HG02970 (cell line): ENCODE data around the gene ASGR2.
"Not testable (repeated sequence)": the region's sequence is repeated elsewhere in the genome, so short reads cannot be mapped to it uniquely, and the experiment has no call there.

Source experiments
- ATAC-seq: cut with Tn5 transposase; IDR thresholded peaks from one replicate; pipeline ENCODE4 v1.9.1; 2021; ENCODE audit warnings: mild to moderate bottlenecking, moderate library complexity, moderate number of reproducible peaks; ENCODE audit not compliant: unreplicated experiment, low FRiP score

ASGR2 gene

DNA sequence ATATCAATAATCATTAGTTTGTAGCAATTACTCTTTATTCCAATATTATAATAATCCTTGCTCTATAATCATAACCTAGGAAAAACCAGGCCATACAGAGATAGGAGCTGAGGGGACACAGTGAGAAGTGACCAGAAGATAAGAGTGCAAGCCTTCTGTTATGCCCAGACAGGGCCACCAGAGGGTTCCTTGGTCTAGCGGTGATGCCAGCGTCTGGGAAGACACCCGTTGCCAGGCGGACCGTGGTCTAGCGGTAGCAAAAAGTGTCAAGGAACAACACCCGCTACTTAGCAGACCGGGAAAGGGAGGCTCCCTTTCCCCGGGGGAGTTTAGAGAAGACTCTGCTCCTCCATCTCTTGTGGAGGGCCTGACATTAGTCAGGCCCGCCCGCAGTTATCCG, 11.8 kb upstream of the ASGR2 start:
- ATAC-seq: not testable (repeated sequence)

DNA sequence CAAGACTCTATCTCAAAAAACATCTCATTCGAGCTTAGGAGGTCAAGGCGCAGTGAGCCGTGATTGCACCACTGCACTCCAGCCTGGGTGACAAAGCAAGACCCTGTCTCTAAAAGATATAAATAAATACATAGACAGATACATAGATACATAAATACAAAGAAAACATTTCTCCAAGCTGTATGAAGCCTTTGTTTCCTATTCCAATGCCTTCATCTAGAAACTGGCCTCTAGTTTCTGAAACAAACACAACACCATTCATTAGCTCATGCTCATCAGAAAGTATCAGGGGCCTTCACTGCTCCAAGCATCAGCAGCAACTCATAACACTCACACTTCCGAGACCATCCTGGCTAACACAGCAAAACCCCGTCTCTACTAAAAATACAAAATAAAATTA, 10.3 kb upstream of the ASGR2 start:
- ATAC-seq: no peak

DNA sequence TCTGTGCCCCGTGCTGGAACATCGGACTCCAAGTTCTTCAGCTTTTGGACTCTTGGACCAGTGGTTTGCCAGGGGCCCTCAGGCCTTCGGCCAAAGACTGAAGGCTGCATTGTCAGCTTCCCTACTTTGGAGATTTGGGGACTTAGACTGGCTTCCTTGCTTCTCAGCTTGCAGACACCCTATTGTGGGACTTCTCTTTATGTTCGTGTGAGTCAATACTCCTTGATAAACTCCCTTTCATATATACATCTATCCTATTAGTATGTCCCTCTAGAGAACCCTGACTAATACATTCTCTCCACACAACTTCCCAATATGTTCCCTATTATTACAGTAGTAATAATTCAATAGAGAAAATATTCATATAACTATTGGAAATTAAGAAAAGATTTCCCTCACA, 9.2 kb upstream of the ASGR2 start:
- no peak for ATAC-seq

DNA sequence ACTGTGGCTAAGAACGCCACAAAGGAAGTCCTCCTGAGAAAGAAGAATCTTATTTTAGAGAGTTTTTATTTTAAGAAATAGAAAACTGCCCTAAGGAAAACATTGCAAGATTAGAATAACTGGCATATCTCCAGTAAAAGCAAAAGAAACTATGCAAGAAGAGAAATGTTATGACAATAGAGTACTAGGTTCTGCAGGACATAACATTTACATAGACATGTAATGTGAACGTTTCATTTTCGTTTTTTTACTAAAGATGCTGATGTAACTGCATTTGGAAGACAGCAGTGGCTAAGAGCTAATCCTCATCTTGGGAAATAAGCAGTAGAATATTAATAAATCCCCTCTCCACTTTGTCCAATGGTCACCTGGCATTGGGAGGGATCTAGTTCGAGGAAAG, 7.8 kb upstream of the ASGR2 start:
- ATAC-seq: no peak

DNA sequence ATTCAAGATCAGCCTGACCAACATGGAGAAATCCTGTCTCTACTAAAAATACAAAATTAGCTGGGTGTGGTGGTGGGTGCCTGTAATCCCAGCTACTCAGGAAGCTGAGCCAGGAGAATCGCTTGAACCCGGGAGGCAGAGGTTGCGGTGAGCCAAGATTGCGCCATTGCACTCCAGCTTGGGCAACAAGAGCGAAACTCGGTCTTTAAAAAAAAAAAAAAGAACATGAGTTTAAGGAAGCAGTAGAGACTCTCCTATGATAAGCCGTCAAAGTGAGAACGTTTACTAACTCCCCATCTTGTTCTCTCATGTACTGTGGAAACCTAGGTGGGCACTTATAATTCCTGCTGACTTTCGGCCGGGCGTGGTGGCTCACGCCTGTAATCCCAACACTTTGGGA, 6.0 kb upstream of the ASGR2 start:
- not testable (repeated sequence) for ATAC-seq

DNA sequence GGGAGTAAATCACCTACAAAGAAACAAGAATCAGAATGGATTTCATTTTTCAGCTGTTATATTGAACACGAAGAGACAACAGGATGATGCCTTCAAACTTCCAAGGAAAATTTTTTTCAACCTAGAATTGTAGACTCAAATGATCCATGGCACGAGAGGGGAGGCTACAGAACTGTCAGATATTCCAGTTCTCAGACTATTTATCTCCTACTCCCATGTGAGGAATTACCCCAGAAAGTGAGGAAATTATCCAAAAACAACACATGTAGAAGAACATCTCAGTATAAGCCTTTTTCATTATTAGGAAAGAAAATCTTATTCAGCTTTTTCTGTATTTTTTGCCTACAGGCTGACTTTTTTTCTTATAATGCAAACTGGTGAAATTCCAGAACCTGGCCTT, 5.5 kb upstream of the ASGR2 start:
- no peak for ATAC-seq

DNA sequence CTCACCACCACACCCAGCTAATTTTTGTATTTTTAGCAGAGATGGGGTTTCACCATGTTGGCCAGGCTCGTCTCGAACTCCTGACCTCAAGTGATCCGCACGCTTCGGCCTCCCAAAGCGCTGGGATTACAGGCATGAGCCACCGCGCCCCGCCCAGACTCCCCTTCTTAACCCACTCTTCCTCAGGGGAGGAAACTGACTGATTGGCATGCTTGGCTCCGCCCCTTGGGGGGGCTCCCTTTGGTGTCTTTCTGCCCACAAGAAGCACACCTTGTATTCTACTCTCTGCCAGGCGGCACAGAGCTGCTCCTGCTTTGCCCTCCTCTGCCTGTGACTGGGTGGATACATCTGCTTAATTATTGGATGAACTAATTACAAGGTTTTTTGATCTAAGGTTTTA, 4.7 kb upstream of the ASGR2 start:
- ATAC-seq: no peak

DNA sequence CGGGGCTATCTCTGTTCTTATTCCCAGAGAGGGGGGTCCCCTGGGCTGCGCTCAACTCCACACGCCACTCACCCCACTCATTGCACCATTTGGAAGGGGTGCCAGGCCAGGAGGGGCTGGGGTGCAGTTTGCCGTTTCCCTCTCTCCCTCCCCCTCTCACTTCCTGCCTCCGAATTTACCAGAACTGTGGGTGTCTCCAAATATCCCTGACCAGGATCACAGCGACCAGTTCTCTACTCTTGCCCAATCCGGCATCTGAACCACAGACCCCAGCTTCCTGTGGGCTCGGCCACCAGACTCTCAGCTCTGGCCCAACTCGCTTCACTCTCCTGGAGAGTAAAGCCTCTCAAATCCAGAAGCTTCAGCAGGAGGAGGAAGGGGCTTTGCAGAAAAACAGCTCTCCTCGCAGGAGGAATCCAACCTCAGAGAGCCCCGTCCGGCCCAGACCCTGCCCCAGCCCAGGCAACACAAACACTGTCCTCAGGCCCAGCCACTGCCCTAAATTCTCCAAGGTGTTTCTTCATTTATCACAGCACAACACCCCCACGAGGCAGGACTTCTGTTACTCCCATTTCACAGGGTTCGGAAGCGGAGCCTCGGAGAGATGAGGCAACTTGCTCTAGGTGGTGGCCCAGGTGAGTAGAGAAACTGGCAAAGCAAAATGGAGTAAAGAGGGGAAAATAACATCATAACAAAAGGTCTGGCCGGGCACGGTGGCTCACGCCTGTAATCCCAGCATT, 423 bp upstream of the ASGR2 start:
- no peak for ATAC-seq

DNA sequence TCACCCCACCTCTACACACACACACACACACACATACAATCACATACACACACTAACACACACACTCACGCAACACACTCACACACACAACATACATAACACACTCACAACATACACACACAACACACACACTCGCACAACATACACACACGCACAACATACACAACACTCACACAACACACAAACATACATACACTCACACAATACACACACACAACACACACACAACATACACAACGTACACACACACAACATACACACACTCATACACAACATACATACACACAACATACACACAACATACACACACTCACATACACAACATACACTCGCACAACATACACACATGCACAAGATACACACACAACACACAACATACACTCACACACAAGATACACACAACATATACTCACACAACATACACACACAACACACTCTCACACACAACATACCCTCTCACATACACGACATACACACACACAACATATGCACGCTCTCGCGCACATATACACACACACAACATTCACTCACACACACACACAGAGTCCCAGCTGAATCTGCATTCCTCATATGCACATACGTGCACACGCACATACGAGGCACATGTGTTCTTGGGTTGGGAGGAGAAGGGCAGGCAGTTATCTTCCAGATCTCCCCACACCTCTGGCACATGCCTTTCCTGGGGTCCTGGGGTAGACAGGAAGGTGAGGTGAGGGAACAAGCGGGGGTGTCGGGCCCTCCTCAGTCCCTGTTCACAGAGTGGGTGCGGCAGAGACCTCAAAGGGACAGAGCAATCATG, 1.1 kb downstream of the ASGR2 start:
- ATAC-seq: no peak

DNA sequence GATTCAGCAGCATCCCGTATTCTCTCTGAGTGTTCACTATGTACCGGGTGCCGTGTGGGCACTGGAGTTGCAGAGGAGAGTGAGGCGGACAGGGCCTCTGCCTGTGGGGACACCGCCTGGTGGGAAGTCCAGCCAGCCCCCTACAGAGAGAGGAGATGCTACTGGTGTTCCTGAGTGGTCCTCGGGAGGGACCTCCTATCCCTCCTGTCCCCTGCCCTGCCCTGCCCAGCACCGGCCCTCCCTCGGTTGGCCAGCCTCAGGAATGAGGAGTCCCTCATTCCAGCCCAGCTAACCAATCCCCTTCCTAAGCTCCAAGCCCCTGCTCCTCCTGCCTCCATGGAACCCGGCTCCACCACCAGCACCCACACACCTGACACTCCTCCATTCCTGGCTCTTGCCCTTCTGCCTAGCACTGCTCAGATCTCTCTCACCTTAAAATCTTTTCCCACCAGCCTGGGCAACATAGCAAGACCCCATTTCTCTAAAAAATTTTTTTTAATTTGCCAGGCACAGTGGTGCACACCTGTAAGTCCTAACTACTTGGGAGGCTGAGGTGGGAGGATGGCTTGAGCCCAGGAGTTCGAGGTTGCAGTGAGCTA, 2.0 kb downstream of the ASGR2 start:
- no peak for ATAC-seq

DNA sequence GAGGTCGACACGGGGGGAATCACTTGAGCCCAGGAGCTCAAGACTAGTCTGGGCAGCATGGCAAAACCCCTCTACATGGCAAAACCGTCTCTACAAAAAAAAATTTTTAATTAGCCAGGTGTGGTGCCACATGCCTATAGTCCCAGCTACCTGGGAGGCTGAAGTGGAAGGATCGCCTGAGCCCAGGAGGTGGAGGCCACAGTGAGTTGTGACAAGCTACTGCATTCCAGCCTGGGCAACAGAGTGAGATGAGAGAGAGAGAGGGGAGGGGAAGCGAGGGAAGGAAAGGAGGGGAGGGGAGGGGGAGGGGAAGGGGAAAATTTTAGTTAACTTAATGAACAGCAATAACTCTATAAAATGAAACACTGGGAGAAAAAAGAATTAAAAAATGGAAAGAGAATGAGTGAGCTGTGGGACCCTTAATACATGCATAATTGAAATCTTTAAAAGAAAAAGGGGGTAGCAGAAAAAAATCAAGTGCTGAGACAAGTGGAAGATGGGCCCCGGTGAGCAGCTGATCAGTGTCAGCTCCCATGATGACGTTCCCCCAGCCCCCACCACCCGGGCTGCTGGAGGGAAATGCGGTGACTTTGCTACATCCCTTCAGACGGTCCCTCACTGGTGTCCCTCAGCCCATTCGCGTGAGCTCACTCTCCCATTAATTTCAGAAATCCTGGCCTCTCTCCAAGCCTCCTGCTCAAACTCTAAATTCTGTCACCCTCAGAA, 2.7 kb downstream of the ASGR2 start:
- no peak for ATAC-seq

DNA sequence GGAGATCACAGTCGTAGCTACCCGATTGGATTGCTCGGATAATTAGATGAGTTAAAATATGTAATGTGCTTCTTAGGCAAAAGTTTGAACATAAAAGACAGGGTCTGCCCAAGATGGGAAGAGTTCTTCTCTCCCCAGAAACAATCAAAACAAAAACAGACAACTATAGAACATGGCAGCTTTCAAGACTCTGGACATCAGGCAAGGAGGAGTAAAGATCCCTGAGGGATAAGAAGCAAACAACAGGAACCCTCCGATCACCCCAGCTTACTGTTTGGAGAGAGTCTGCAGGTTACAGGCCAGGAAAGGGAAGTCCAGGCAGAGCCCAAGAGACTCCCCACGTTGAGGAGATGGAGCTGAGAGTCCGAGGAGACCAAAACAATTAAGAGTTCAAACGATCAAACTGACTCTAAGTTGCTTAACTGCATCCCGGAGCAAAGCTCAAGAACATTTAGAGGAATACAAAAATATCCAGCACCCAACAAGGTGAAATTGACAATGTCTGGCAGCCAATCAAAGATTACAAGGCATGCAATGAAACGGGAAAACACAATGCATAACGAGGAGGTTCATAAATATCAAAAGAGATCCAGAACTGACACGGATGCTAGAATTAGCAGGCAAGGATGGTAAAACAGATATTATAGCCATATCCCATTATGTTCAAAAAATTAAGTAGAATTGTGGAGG, 3.9 kb downstream of the ASGR2 start:
- no peak for ATAC-seq

DNA sequence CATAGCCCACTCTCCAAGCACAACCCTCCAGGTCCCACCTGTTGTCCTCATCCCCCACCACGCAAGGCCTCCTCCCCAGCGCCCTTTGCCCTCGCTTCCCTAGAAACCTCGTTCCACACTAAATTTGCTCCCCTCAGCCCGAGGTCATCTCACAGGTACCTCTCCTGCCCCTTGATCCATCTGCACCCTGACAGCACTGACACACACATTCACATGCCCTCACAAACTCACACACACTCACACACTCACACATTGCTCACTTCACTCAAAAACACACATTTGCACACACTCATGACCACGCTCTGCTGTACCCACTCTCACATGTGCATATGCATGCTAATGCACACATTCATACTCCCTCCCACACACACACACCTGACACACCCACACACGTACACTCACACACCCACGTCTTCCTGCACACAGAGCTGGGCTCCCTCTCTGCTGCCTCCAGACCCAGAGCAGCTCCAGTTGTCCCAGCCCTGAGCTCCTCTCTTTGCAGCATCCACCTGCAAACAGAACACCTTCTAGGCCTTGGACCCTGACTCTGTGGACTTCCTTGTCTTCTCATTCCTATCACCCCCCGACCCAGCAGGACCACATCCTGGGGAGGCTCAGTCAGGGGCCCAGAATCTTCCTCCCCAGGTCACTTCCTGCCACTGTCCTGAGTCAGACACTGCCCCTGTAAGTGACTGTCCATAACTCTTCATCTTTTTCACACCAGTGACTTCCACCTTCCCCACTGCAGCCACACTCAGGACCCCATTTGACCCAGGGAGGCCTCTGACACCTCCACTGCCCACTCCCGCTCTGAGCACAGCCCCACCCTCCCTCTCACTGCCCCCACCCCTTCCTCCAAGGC, 4.9 kb downstream of the ASGR2 start:
- ATAC-seq: no peak

DNA sequence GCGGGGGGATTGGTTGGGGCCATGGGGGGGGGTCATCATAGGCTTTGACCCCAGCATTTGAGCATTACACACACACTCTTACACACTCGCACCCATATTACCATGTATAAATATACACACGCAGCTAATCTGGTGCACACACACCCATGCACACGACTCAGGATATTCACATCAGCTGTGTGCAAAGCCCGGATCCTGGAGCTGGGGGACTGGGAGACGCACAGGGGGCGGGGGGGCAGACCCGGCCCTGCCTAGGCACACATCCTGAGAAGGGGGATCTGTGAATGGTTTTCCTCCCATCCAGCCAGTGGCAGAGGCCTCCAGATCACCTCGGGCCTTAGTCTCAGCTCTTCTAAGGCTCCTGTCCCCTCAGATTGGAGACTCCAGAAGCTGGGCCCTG, 5.6 kb downstream of the ASGR2 start:
- no peak for ATAC-seq

DNA sequence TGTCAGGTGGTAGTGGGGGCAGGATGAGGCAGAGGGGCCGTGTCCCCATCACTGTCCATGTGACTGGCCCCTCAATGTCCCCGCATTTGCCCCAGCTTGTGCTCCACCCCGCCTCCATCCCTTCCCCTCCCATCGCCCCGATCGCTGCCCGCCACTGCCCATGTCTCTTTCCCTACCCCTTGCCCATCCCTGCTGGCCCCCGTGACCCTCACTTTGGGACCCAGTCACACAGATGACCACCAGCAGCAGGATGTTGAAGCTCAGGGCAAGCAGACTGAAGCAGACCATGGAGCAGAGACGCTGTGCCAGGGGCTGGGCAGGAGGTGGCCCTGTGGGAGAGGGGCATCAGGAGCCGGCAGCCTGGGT, 6.1 kb downstream of the ASGR2 start:
- ATAC-seq: no peak

DNA sequence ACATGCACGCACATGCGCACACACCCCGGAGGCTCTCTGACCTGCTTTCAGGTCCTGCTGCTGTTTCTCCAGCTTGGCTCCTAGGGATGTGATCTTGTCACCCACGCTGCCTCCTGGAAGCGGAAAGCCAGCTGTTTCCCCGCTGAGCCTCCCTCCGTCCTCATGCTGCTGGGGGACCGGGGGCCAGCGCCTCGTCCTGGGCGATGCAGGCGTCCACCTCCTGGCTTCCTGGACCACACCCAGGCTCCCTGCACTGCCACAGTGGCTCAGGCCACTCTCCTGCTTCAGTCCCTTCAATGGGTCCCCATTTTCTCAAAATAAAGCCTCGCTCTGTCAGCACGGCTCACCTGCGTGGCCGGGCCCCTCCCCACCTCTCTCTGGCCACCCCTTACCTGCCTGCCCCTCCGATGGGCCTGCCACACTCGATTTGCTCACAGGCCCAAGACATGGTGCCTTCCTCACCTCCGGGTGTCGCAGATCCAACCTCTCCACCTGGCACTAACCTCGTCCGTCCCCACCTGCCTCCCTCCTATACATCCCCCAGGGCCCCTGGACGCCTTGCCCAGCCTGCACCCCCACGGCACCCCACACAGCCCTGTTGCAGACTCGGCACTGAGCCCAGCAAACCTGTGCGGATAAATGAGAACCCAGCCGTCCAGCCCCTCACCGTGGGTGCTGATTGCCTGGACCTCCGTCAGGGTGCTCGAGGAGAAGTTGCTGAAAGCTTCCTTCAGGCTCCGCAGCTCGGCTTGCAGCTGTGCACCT, 6.6 kb downstream of the ASGR2 start:
- ATAC-seq: no peak

DNA sequence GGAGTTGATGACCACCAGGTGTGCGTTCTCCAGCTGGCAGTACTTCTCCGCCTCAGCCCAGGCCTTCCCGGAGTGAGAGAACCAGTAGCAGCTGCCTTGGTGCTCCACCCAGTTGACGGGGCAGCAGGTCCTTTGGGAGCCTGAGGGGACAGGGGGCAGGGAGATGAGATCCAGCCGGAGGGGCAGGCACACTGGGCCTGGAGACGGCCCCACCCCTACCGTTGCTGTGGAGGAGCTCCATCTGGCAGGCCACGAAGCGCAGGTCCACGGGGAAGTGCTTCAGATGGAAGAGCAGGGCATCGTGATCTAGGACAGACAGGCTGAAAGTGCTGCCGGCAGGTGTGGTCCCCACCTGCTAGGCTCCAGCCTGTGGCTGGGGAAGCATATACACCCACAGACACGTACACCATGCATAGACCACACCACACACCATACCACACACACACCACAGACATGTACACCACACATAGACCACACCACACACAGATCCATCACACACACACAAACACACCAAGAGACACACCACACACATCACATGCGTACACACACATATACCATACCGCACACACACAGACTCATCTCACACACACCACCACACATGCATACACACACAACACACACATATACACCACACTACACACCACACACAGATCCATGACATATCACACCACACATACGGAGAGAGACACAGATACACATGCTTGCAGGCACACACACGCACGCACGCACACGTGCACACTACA, 7.4 kb downstream of the ASGR2 start:
- no peak for ATAC-seq

DNA sequence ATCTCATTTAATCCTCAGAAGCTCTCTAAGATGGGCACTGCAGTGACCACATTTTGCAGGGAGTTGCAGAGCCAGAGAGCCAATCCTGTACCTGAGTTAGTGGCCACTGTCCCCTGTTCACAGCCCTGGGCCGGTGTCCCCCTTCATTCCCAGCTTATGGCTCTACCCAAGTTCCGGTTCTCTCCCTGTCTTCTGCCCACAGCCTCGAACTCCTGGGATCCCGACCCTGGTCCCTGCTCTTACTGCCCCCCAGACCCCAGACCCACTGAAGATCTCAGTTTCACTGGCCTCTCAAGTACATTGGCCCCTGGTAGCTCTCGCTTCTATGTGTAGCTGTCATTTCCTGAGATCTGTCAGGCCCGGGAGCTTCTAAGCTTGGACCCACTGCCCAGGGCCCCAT, 12.2 kb downstream of the ASGR2 start:
- ATAC-seq: no peak
